ENCODE results near the gene HNRNPUL1.
A peak's percentile ranks its signal among the peaks of the same experiment; 100 is the strongest.
"Not testable (repeated sequence)": the region's sequence is repeated elsewhere in the genome, so short reads cannot be mapped to it uniquely, and the experiment has no call there.

The HNRNPUL1 gene

DNA sequence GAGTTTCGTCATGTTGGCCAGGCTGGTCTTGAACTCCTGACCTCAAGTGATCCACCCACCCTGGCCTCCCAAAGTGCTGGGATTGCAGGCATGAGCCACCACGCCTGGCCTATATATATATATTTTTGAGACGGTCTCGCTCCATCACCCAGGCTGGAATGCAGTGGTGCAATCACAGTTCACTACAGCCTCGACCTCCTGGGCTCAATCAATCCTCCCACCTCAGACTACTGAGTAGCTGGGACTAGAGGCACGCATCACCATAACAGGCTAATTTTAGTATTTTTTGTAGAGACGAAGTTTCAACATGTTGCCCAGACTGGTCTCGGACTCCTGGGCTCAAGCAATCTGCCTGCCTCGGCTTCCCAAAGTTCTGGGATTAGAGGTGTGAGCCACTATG lies 82.7 kb downstream of the HNRNPUL1 start:
- H3K27me3 ChIP-seq (ENCODE audit: control insufficient read depth in 5 of 5, insufficient read depth in 4 of 5, low read length in 5 of 5), result peaks cover 0 to 11% (median 3%) of the 10 kb centered on the region in 5 donors
- peaks cover 0 to 39% (median 25%) of the 10 kb centered on the region in 5 donors for H3K36me3 ChIP-seq (ENCODE audit: control insufficient read depth in 5 of 5, insufficient read depth in 5 of 5, low read length in 5 of 5)
- H3K9ac ChIP-seq (ENCODE audit: low read length in 5 of 5); H3K9me3 ChIP-seq (ENCODE audit: control insufficient read depth in 5 of 5, low read length in 5 of 5); H3K27ac ChIP-seq (ENCODE audit: low read depth, low read length); H3K4me3 ChIP-seq (ENCODE audit: low read depth in 1 of 5, low read length in 5 of 5): not testable (repeated sequence)
- peaks cover 4 to 40% (median 24%) of the 10 kb centered on the region in 5 donors for H3K4me1 ChIP-seq (ENCODE audit: control insufficient read depth in 5 of 5, insufficient read depth in 5 of 5, low read length in 5 of 5)

DNA sequence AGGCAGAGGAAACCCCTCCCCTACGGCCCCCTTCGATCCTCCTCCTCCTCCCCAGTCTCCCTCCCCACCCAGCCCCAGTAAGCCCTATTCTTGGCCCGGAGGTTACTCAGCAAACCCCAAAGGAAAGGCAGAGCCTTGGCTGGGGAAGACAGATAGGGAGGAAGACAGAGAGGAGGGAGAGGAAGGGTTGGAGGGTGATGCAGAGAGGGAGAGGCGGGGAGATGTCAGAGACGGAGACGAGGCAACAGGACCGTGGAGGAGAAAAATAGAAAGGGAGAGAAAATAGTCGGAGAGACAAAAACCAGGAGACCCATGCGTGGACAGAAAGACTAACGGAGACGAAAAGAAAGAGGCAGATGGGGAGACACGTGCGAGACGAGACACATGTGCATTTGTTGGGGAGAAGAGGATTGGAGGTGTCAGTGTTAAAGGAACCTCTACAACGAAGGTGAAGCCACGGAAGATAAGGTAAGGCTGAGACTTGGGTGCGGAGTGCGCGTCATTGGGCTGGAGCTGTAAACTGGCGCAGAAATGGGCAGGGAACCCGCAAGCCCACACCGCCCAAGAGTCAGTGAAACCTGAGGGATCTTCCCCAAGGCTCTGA lies 86.7 kb downstream of the HNRNPUL1 start:
- peaks cover 0 to 18% (median 6%) of the 10 kb centered on the region in 5 donors for H3K27me3 ChIP-seq (ENCODE audit: control insufficient read depth in 5 of 5, insufficient read depth in 4 of 5, low read length in 5 of 5)
- peak overlapping the region; percentile 69 to 89 (median 79) for H3K4me3 ChIP-seq (ENCODE audit: low read depth in 1 of 5, low read length in 5 of 5)
- H3K36me3 ChIP-seq (ENCODE audit: control insufficient read depth in 5 of 5, insufficient read depth in 5 of 5, low read length in 5 of 5), result peaks cover 0 to 19% (median 7%) of the 10 kb centered on the region in 5 donors
- H3K9ac ChIP-seq (ENCODE audit: low read length in 5 of 5), result peak overlapping the region in 4 of 5 donors; percentile 35 to 80 (median 78)
- peaks cover 4 to 66% (median 42%) of the 10 kb centered on the region in 5 donors for H3K4me1 ChIP-seq (ENCODE audit: control insufficient read depth in 5 of 5, insufficient read depth in 5 of 5, low read length in 5 of 5)
- peak overlapping the region; percentile 71 for H3K27ac ChIP-seq (ENCODE audit: low read depth, low read length)
- H3K9me3 ChIP-seq (ENCODE audit: control insufficient read depth in 5 of 5, low read length in 5 of 5), result no peaks in the 10 kb centered on the region

DNA sequence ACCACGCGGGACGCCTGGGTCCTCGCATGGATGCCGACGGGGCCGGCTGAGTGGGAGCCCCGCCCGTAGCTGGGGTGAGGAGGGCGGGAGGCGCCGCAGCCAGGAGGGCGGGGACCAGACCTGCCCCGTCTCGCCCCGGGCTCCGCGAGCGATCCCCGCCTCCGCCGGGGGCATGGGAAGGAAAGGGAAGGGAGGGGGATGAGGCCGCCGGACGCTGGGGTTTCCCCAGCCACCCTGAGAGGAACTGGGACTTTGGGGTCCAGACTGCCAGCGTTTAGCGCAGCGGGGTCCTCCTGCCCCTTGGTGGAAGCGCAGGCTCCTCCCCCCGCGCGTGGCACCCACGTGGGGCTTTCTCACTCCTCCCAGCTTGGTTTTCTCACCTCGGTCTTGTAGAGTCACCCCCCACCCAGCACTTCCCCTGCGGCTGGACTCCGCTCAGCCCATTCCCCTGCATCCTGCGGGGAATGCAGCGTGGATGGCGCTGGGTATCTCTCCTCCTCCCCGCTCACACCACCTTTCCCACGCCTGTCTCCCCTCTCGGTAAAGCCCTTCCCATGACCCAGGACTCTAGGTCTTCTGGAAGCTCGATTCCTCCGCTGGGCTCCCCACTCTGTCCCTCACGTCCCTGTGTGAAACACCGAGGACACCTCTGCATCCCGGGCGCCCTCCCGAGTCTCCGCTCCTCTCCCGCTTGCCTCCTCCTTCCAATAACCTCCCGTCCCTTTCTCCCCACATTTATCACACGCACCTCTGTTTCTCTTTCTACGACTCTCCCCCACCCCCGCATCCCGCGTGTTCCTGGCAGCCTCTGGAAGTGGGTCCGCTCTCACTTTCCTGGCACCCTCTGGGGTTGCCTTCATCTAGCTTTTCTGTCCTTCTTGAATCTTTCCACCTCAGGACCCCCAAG lies 87.4 kb downstream of the HNRNPUL1 start:
- Histone ChIP-seq H3K27ac (ENCODE audit: low read depth, low read length) (peak overlapping the region; percentile 71), H3K4me1 (ENCODE audit: control insufficient read depth in 5 of 5, insufficient read depth in 5 of 5, low read length in 5 of 5) (peaks cover 4 to 70% (median 42%) of the 10 kb centered on the region in 5 donors), H3K9ac (ENCODE audit: low read length in 5 of 5) (peak overlapping the region; percentile 9 to 80 (median 77)), H3K27me3 (ENCODE audit: control insufficient read depth in 5 of 5, insufficient read depth in 4 of 5, low read length in 5 of 5) (peaks cover 0 to 18% (median 6%) of the 10 kb centered on the region in 5 donors), H3K4me3 (ENCODE audit: low read depth in 1 of 5, low read length in 5 of 5) (peak overlapping the region; percentile 69 to 89 (median 83)), H3K9me3 (ENCODE audit: control insufficient read depth in 5 of 5, low read length in 5 of 5) (no peaks in the 10 kb centered on the region), H3K36me3 (ENCODE audit: control insufficient read depth in 5 of 5, insufficient read depth in 5 of 5, low read length in 5 of 5) (peaks cover 0 to 12% (median 5%) of the 10 kb centered on the region in 5 donors)

DNA sequence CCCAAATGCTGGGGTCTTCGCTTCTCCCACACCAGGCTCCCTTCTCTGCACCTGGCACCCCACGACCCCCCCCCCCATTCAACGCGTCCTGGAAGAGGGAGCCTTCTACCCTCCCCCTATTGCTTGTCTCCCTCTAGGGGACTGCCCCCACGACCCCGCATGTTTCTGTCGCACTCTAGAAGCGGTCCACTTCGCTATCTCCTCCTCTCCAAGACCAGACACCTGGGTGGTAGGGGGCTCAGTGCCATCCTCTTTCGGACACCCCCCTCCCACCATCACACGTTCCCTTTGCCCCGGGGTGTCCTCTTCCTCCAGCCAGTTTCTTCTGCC lies 88.1 kb downstream of the HNRNPUL1 start:
- H3K4me3 ChIP-seq (ENCODE audit: low read depth in 1 of 5, low read length in 5 of 5), result peak overlapping the region; percentile 69 to 89 (median 83)
- peaks cover 0 to 18% (median 6%) of the 10 kb centered on the region in 5 donors for H3K27me3 ChIP-seq (ENCODE audit: control insufficient read depth in 5 of 5, insufficient read depth in 4 of 5, low read length in 5 of 5)
- H3K4me1 ChIP-seq (ENCODE audit: control insufficient read depth in 5 of 5, insufficient read depth in 5 of 5, low read length in 5 of 5), result peaks cover 4 to 77% (median 42%) of the 10 kb centered on the region in 5 donors
- H3K36me3 ChIP-seq (ENCODE audit: control insufficient read depth in 5 of 5, insufficient read depth in 5 of 5, low read length in 5 of 5), result peaks cover 0 to 8% (median 2%) of the 10 kb centered on the region in 5 donors
- no peaks in the 10 kb centered on the region for H3K9me3 ChIP-seq (ENCODE audit: control insufficient read depth in 5 of 5, low read length in 5 of 5)
- H3K27ac ChIP-seq (ENCODE audit: low read depth, low read length), result peak overlapping the region; percentile 71
- peak overlapping the region in 4 of 5 donors; percentile 9 to 80 (median 78) for H3K9ac ChIP-seq (ENCODE audit: low read length in 5 of 5)

DNA sequence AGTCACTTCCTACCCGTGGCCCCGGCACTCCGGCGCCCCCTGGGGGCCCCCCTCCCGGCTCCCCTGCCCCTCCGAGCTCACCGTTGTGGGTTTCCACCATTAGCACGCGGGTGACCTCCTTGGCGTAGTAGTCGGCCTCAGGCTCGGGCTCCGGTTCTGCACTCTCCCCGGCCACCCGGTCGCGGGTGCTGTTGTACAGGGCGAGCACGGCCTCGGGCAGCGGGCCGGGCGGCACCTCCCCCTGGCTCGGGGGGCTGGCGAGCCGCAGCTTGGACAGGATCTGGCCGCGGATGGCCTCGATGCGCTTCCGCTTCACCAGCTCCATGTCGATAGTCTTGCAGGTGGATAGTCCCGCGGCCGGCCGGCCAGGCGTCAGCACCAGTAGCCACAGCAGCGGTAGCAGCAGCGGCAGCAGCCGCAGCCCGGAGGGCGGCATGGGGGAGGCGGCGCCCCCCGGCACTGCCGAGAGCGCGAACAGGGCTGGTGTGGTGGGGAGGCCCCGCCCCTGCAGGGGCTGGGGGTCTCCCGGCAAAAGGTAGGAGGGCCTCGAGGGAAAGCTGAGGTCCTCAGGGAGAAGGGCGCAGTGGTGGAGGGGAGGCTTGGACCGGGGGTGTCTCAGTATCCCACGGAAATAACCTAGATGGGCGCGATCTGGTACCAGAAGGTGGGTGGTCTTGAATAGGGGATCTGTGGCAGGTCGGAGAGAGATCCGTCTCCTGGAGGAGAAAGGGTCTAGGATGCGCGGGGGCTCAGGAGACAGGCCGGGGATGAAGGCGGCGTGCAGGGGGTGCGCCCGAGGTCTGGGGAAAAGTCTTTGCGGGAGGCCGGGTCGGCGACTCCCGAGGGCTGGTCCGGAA lies 88.7 kb downstream of the HNRNPUL1 start:
- Histone ChIP-seq H3K4me1 (ENCODE audit: control insufficient read depth in 5 of 5, insufficient read depth in 5 of 5, low read length in 5 of 5) (peaks cover 4 to 81% (median 42%) of the 10 kb centered on the region in 5 donors), H3K9me3 (ENCODE audit: control insufficient read depth in 5 of 5, low read length in 5 of 5) (no peaks in the 10 kb centered on the region), H3K27ac (ENCODE audit: low read depth, low read length) (peak overlapping the region; percentile 71), H3K36me3 (ENCODE audit: control insufficient read depth in 5 of 5, insufficient read depth in 5 of 5, low read length in 5 of 5) (peaks cover 0 to 4% (median 2%) of the 10 kb centered on the region in 5 donors), H3K4me3 (ENCODE audit: low read depth in 1 of 5, low read length in 5 of 5) (peak overlapping the region; percentile 69 to 89 (median 83)), H3K27me3 (ENCODE audit: control insufficient read depth in 5 of 5, insufficient read depth in 4 of 5, low read length in 5 of 5) (peaks cover 0 to 18% (median 6%) of the 10 kb centered on the region in 5 donors), H3K9ac (ENCODE audit: low read length in 5 of 5) (peak overlapping the region in 4 of 5 donors; percentile 9 to 80 (median 78))

DNA sequence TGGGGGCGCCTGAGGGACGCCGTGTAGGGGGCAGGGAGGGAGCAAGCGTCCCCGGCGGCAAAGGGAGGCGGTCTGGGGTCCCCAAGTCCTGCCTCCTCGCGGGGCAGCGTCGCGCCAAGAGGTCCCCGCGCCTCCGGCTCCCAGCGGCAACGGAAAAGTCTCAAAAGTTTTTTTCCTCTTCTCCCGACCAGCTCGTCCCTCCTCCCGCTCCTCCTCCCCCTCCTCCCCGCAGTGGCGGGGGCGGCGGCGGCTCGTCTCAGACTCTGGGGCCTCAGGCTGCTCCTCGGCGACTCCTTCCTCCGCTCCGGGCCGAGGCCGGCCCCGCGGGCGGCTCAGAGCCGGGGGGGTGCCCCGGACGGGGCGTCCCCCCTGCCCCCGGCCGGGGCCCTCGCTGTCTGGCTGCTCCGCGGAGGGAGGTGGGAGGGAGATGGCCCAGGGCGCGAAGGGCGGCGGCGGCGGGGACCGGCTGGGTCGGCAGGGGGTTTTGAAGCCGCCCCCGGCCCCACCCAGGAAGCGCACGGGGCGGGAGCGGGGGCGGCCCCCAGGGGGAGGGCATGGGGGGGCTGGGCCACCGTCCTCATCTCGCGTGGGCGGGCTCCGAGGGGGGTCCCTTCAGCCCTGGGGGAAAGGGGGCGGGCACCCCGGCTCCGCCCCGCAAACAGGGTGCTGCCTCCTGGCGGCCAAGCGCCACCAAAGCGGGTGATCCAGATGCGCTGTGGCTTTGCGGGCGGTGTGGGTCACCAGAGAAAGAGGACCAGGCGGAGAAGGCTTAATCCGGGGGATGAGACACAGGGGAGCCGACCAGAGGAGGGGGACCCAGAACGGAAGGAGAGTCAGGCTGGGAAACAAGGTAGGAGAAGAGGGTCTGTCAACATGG lies 89.5 kb downstream of the HNRNPUL1 start, which contains the start of gene TGFB1:
Gene TGFB1, minus strand, starts transcription at position 457 of the 877 bp plus-strand sequence. CDS start 878 bp downstream, outside the sequence.
- Histone ChIP-seq H3K36me3 (ENCODE audit: control insufficient read depth in 5 of 5, insufficient read depth in 5 of 5, low read length in 5 of 5) (no peaks in the 10 kb centered on the region), H3K4me3 (ENCODE audit: low read depth in 1 of 5, low read length in 5 of 5) (peak within 1 kb of the TSS; percentile 69 to 89 (median 78)), H3K4me1 (ENCODE audit: control insufficient read depth in 5 of 5, insufficient read depth in 5 of 5, low read length in 5 of 5) (peaks cover 4 to 85% (median 42%) of the 10 kb centered on the region in 5 donors), H3K9me3 (ENCODE audit: control insufficient read depth in 5 of 5, low read length in 5 of 5) (no peaks in the 10 kb centered on the region), H3K27ac (ENCODE audit: low read depth, low read length) (peak within 1 kb of the TSS; percentile 71), H3K27me3 (ENCODE audit: control insufficient read depth in 5 of 5, insufficient read depth in 4 of 5, low read length in 5 of 5) (peaks cover 0 to 18% (median 6%) of the 10 kb centered on the region in 5 donors), H3K9ac (ENCODE audit: low read length in 5 of 5) (peak within 1 kb of the TSS in 4 of 5 donors; percentile 9 to 80 (median 78))

DNA sequence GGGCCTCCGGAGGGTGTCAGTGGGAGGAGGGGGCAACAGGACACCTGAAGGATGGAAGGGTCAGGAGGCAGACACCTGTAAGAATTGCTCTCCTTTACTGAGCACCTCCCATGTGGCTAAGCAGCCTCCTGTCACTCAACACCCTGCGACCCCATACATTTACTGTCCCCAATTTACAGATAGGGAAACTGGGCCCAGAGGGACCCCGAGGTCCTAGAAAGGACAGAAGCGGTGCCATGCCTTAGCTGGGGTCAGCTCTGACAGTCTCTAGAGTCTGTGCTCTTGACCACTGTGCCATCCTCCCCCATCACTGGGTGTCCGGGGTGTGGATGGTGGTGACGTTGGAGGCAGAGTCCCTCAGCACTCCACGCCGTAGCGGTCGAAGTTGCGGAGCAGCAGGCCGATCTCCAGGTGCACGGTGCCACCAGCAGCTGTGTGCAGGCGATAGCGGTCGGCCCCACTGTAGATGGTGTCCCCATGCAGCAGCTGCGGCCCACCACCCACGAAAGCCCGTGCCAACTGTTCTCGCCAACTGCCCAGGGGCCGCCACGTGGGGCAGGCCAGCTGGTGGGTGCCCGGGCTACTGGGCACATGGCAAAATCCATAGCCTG lies 90.3 kb downstream of the HNRNPUL1 start:
- H3K4me3 ChIP-seq (ENCODE audit: low read depth in 1 of 5, low read length in 5 of 5), result peak overlapping the region; percentile 34 to 89 (median 40)
- no peaks in the 10 kb centered on the region for H3K9me3 ChIP-seq (ENCODE audit: control insufficient read depth in 5 of 5, low read length in 5 of 5)
- peaks cover 0 to 77% (median 42%) of the 10 kb centered on the region in 5 donors for H3K4me1 ChIP-seq (ENCODE audit: control insufficient read depth in 5 of 5, insufficient read depth in 5 of 5, low read length in 5 of 5)
- H3K36me3 ChIP-seq (ENCODE audit: control insufficient read depth in 5 of 5, insufficient read depth in 5 of 5, low read length in 5 of 5), result no peaks in the 10 kb centered on the region
- H3K27me3 ChIP-seq (ENCODE audit: control insufficient read depth in 5 of 5, insufficient read depth in 4 of 5, low read length in 5 of 5), result peaks cover 0 to 18% (median 6%) of the 10 kb centered on the region in 5 donors
- peak overlapping the region in 1 of 5 donors; percentile 56 for H3K9ac ChIP-seq (ENCODE audit: low read length in 5 of 5)
- peak overlapping the region; percentile 71 for H3K27ac ChIP-seq (ENCODE audit: low read depth, low read length)

DNA sequence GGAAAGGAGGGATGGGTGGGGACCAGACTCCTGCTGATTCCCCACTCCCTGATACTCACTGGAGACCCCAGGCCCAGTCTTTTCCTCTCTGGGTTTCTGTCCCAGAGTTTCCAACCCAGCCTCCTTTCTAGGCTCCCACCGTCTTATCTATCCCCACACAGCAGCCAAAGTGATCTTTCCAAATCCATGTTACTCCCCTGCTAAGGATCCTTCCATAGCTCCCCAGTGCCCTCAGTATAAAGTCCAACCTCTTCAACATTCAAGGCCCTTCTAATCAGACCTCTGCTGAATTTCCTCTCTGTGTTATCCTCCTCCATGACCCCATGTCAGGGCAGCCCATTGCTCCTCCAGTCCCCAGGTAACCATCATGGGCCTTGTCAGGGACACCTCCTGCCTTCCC lies 90.9 kb downstream of the HNRNPUL1 start:
- Histone ChIP-seq H3K4me3 (ENCODE audit: low read depth in 1 of 5, low read length in 5 of 5) (no peak overlapping the region), H3K4me1 (ENCODE audit: control insufficient read depth in 5 of 5, insufficient read depth in 5 of 5, low read length in 5 of 5) (peaks cover 0 to 71% (median 37%) of the 10 kb centered on the region in 5 donors), H3K36me3 (ENCODE audit: control insufficient read depth in 5 of 5, insufficient read depth in 5 of 5, low read length in 5 of 5) (no peaks in the 10 kb centered on the region), H3K27me3 (ENCODE audit: control insufficient read depth in 5 of 5, insufficient read depth in 4 of 5, low read length in 5 of 5) (peaks cover 0 to 18% (median 6%) of the 10 kb centered on the region in 5 donors), H3K9me3 (ENCODE audit: control insufficient read depth in 5 of 5, low read length in 5 of 5) (no peaks in the 10 kb centered on the region), H3K9ac (ENCODE audit: low read length in 5 of 5) (no peak overlapping the region), H3K27ac (ENCODE audit: low read depth, low read length) (no peak overlapping the region)

All from subcutaneous abdominal adipose tissue (tissue), 5 donors.